K562 (cell line): ENCODE results near the gene ZFAND6. TPM values are rescaled to one million over a fixed set of nuclear protein-coding genes. Genes with fewer than 3 reads are reported as not detected.

ENCODE experiments used
- ADNP ChIP-seq: fragments of 200-800 bp; sonication (Bioruptor generic); IDR thresholded peaks from 2 replicates; pipeline ENCODE4 v1.6.1; 2016; ENCODE audit warnings: missing genetic modification characterization, missing compliant biosample characterization
- DDX20 ChIP-seq: fragments of 450-650 bp; IDR thresholded peaks from 2 replicates; pipeline ENCODE4 v1.6.1; 2016; ENCODE audit warnings: missing genetic modification characterization, low read depth, mild to moderate bottlenecking, missing compliant biosample characterization, moderate library complexity
- HLTF ChIP-seq: fragments of 450-650 bp; IDR thresholded peaks from 2 replicates; pipeline ENCODE4 v1.6.1; 2016
- HNRNPK ChIP-seq: fragments of 200-400 bp; formaldehyde crosslinking; IDR thresholded peaks from one replicate; pipeline ENCODE4 v1.6.1; 2018; ENCODE audit warnings: mild to moderate bottlenecking, low read depth, low read length; ENCODE audit not compliant: poor library complexity, severe bottlenecking
- MYBL2 ChIP-seq, 2 experiments: fragments of 450-650 bp in 1 of 2; sonication (generic) in 1 of 2; formaldehyde crosslinking in 1 of 2; IDR thresholded peaks; 2 replicates each; pipeline versions ENCODE4 v1.6.1 to v1.8.1; 2017 to 2022; ENCODE audit warnings: borderline replicate concordance in 1 of 2, inconsistent platforms in 1 of 2, low read depth in 1 of 2, mild to moderate bottlenecking in 1 of 2, missing genetic modification reagents in 1 of 2, moderate library complexity in 1 of 2
- PHF20 ChIP-seq: fragments of 450-650 bp; IDR thresholded peaks from 2 replicates; pipeline ENCODE4 v1.6.1; 2018; ENCODE audit not compliant: partially characterized antibody
- SNRNP70 ChIP-seq: fragments of 200-400 bp; formaldehyde crosslinking; optimal IDR thresholded peaks from 2 replicates; pipeline ENCODE3; 2017; ENCODE audit warnings: low read depth, low read length
- SRF ChIP-seq, 2 experiments: fragments of 250-450, 450-650 bp in 1 of 2; sonication (Bioruptor Pico) in 1 of 2; sonication (generic) in 1 of 2; formaldehyde crosslinking; IDR thresholded peaks; 2 replicates each; pipeline versions ENCODE4 v1.5.0 to v1.5.1; 2020 to 2022; ENCODE audit warnings: mild to moderate bottlenecking in 1 of 2, missing genetic modification reagents in 1 of 2
- STAG1 ChIP-seq: sonication (generic); formaldehyde crosslinking; IDR thresholded peaks from 2 replicates; pipeline ENCODE4 v1.5.0; 2020; ENCODE audit warnings: missing genetic modification reagents, borderline replicate concordance
- ZBTB7A ChIP-seq: IDR thresholded peaks from 2 replicates; pipeline ENCODE4 v1.6.1; 2011; ENCODE audit warnings: low read depth, mild to moderate bottlenecking, low read length, moderate library complexity, borderline replicate concordance; ENCODE audit not compliant: control insufficient read depth
- ZC3H11A ChIP-seq: IDR thresholded peaks from 2 replicates; pipeline ENCODE4 v1.6.1; 2012; ENCODE audit warnings: low read depth, low read length, improper control_type of control experiment
- ZFPM2 ChIP-seq: fragments of 250-450 bp; sonication (Bioruptor Pico); IDR thresholded peaks from 2 replicates; pipeline ENCODE4 v1.5.1; 2022; ENCODE audit warnings: mild to moderate bottlenecking
- ZNF217 ChIP-seq: sonication (generic); formaldehyde crosslinking; IDR thresholded peaks from 2 replicates; pipeline ENCODE4 v1.8.0; 2022; ENCODE audit warnings: mild to moderate bottlenecking, missing genetic modification reagents
- ZNF274 ChIP-seq: IDR thresholded peaks from 2 replicates; pipeline ENCODE4 v1.6.1; 2011; ENCODE audit warnings: low read depth, mild to moderate bottlenecking, low read length, moderate library complexity, borderline replicate concordance
- ZNF695 ChIP-seq: fragments of 450-650 bp; formaldehyde crosslinking; IDR thresholded peaks from 2 replicates; pipeline ENCODE4 v1.4.0; 2020; ENCODE audit warnings: mild to moderate bottlenecking, moderate library complexity
- polyA plus RNA-seq, 8 experiments: library from polyadenylated mRNA; depleted of rRNA in 4 of 8; stranded (reverse) in 5 of 8; unstranded in 3 of 8; fragments of >200 nt; fragmentation: Nextera tagmentation in 2 of 8; fragmentation: Illumina TruSeq in 1 of 8; extraction: Ambion mirVana in 2 of 8; extraction: Trizol in 1 of 8; gene quantifications; 2 replicates each; pipeline versions ENCODE4 v1.2.1 to v1.2.3, GENCODE V29; 2011 to 2014; ENCODE audit warnings: inconsistent platforms in 1 of 8, missing spikeins in 1 of 8
- total RNA-seq, 7 experiments: library from RNA; depleted of rRNA in 6 of 7; stranded (reverse); fragments of >200 nt in 6 of 7; fragmentation: Illumina TruSeq in 2 of 7; extraction: Trizol in 2 of 7; gene quantifications; 2 replicates each; pipeline versions ENCODE4 v1.2.1 to v1.2.3, GENCODE V29; 2011 to 2021; ENCODE audit warnings: low replicate concordance in 1 of 7
- TF ChIP-seq, protein P1 (sequence below): sonication (generic); formaldehyde crosslinking; IDR thresholded peaks from 2 replicates; pipeline ENCODE4 v1.9.0; 2022; ENCODE audit warnings: mild to moderate bottlenecking, missing genetic modification reagents
- TF ChIP-seq, protein P2 (sequence below), 3 experiments: fragments of 200-800 bp in 1 of 3; fragments of 250-450 bp in 1 of 3; fragments of 450-650 bp in 1 of 3; sonication (Bioruptor Pico) in 1 of 3; sonication (Bioruptor generic) in 1 of 3; formaldehyde crosslinking in 1 of 3; IDR thresholded peaks; 2 replicates each; pipeline versions ENCODE4 v1.6.1 to v1.8.0; 2016 to 2022; ENCODE audit warnings: mild to moderate bottlenecking in 2 of 3, missing genetic modification characterization in 2 of 3, missing compliant biosample characterization in 1 of 3, moderate library complexity in 1 of 3
- TF ChIP-seq, protein P3 (sequence below), 3 experiments: fragments of 200-800 bp in 1 of 3; sonication (Bioruptor generic) in 1 of 3; sonication (generic) in 1 of 3; formaldehyde crosslinking in 1 of 3; IDR thresholded peaks; 2 replicates each; pipeline versions ENCODE4 v1.6.1 to v1.8.0; 2016 to 2022; ENCODE audit warnings: mild to moderate bottlenecking in 2 of 3, missing compliant biosample characterization in 2 of 3, missing genetic modification characterization in 2 of 3, missing genetic modification reagents in 1 of 3

The ZFAND6 gene
- total and polyA plus RNA-seq, 9 of the 15 experiments (the other 6 are each of a cell fraction or from before 2014, with no cell fraction given), result 53.9 to 206 (median 88.9) TPM

DNA sequence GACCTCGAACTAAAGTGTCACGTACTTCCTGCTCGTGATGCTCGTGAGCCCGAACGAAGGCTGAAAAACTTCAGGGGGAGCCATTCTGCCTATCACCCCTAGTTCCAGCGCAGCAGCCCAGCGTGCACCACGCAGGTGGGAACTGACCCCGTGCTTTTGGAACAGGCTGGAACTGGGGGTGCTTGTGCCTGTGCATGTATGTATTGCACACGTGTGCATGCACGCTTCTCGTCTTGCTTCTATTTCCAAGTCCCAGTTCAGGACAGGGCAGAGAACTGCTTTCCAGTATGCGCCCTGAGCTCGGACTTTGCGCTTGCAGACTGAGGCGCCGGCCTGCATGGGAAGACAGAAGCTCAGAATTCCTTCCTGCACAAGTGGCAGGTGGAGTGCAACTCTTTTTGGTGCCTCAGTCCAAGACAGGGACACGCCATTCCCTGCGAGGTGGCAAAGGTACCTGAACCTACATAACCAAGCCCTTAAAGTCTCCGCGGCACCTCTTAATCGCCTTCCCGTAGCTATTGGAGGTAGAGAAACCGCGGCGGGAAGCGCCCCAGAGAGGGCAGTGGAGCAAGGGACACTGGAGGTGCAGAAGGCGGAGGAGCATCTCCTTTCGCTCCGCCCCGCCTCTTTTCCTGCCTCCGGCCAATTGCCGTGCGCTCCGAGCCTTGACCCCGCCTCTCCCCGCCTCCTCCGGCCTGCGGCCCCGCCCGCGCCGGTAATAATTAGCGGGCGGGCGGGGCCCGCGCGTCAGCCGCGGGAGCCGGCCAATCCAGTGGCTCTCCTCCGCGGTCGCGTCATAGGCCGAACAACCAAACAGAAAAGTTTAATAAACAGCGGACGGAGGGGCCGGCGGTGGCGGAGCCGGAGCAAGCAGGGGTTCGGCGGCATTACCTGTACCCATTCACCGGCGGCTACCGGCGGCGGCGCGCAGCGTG, at the start of gene ZFAND6 (continued):
- TF ChIP-seq, protein P1, sequence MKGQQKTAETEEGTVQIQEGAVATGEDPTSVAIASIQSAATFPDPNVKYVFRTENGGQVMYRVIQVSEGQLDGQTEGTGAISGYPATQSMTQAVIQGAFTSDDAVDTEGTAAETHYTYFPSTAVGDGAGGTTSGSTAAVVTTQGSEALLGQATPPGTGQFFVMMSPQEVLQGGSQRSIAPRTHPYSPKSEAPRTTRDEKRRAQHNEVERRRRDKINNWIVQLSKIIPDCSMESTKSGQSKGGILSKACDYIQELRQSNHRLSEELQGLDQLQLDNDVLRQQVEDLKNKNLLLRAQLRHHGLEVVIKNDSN (CRISPR knock-in tag), result peak; percentile 41; the same call in 1 of the 2 replicates
- TF ChIP-seq ZNF695 (CRISPR knock-in tag) (no peak), ZFPM2 (CRISPR knock-in tag) (no peak), STAG1 (CRISPR knock-in tag) (no peak), ZBTB7A (no peak), DDX20 (tag) (no peak), ZNF274 (no peak), PHF20 (no peak), ZNF217 (CRISPR knock-in tag) (no peak), SNRNP70 (no peak), ADNP (tag) (no peak), HLTF (no peak), SRF (CRISPR knock-in tag; IDR thresholded peaks at IDR 0.05) (no peak), ZC3H11A (no peak), HNRNPK (peak; percentile 27), MYBL2 (IDR thresholded peaks at IDR 0.05; ENCODE audit: low read depth) (no peak), MYBL2 (CRISPR knock-in tag; IDR thresholded peaks at IDR 0.05; ENCODE audit: borderline replicate concordance) (no peak)
- TF ChIP-seq, protein P2, sequence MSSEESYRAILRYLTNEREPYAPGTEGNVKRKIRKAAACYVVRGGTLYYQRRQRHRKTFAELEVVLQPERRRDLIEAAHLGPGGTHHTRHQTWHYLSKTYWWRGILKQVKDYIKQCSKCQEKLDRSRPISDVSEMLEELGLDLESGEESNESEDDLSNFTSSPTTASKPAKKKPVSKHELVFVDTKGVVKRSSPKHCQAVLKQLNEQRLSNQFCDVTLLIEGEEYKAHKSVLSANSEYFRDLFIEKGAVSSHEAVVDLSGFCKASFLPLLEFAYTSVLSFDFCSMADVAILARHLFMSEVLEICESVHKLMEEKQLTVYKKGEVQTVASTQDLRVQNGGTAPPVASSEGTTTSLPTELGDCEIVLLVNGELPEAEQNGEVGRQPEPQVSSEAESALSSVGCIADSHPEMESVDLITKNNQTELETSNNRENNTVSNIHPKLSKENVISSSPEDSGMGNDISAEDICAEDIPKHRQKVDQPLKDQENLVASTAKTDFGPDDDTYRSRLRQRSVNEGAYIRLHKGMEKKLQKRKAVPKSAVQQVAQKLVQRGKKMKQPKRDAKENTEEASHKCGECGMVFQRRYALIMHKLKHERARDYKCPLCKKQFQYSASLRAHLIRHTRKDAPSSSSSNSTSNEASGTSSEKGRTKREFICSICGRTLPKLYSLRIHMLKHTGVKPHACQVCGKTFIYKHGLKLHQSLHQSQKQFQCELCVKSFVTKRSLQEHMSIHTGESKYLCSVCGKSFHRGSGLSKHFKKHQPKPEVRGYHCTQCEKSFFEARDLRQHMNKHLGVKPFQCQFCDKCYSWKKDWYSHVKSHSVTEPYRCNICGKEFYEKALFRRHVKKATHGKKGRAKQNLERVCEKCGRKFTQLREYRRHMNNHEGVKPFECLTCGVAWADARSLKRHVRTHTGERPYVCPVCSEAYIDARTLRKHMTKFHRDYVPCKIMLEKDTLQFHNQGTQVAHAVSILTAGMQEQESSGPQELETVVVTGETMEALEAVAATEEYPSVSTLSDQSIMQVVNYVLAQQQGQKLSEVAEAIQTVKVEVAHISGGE (CRISPR knock-in tag; IDR thresholded peaks at IDR 0.05), result no peak; a peak in 1 of 6 replicates
- TF ChIP-seq, protein P3, sequence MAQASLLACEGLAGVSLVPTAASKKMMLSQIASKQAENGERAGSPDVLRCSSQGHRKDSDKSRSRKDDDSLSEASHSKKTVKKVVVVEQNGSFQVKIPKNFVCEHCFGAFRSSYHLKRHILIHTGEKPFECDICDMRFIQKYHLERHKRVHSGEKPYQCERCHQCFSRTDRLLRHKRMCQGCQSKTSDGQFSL (CRISPR knock-in tag; IDR thresholded peaks at IDR 0.05), result no peak
- TF ChIP-seq, protein P3 (tag; IDR thresholded peaks at IDR 0.05), result no peak
